Measurements from ENCODE around the gene CACNB4.
"Not testable (repeated sequence)": the region's sequence is repeated elsewhere in the genome, so short reads cannot be mapped to it uniquely, and the experiment has no call there.

The CACNB4 gene

DNA sequence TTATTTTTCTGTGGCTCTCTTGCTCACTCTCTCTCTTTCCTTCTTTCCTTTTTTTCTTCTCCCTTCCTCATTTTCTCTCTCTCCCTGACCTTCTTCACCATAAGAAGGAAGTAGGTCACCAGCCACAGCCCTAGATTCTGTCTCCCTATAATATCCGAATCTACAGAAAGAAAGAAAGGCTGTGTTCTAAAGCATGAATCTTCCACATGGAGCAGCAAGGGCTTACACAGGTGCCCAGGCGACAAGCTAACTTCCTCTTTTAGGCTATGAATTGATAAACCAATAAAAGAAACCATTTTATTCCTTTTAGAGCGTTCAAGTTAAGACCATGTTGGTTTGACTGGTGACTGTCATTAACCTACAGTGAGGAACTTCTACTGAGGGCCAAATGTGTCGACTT is 49.3 kb downstream of the CACNB4 start:
- no peak for DNase-seq

DNA sequence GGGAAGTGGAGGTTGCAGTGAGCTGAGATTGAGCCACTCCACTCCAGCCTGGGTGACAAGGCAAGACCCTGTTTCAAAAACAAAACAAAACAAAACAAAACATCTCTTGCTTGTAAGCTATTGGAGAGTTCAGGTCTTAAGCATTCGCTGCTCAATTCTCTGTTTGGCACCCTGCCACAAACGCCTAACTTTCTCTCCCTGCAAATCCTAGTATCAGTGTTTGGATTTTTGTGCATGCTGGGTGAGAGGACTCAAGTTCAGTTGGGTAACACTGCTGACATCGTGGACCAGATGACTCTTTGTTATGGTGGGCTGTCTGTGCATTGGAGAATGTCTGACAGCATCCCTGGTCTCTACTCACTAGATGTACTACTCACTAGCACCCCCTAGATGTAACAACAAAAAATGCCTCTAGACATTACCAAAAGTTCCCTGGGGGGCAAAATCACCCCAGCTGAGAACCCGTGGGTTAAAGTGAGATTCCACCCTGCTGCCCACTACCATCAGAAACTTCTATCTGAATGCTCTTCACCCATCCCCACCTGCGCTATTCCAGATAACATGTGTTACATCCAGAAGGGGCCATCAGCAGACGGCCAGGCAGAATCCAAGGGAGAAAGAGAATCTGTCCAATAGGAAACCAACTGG is 50.9 kb downstream of the CACNB4 start:
- DNase-seq, result no peak

DNA sequence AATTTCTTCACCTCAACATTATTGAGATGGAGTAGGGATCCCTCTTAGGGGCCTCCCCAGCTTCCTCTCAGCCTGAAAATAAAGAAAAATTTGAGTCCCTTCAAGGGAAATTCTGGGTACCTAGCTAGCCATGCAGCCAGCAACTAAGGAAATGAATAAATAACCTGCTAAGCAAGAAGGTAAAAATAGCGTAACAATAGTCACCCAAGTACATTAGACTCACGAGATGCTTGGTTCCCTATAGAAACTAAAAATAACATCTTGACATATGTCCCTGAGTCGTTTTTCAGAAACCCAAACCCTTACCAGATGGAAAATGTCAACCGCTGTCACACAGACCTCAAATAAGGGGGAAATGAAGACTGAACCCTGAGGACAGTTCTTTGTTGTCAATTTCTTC is 51.9 kb downstream of the CACNB4 start:
- DNase-seq, result no peak

DNA sequence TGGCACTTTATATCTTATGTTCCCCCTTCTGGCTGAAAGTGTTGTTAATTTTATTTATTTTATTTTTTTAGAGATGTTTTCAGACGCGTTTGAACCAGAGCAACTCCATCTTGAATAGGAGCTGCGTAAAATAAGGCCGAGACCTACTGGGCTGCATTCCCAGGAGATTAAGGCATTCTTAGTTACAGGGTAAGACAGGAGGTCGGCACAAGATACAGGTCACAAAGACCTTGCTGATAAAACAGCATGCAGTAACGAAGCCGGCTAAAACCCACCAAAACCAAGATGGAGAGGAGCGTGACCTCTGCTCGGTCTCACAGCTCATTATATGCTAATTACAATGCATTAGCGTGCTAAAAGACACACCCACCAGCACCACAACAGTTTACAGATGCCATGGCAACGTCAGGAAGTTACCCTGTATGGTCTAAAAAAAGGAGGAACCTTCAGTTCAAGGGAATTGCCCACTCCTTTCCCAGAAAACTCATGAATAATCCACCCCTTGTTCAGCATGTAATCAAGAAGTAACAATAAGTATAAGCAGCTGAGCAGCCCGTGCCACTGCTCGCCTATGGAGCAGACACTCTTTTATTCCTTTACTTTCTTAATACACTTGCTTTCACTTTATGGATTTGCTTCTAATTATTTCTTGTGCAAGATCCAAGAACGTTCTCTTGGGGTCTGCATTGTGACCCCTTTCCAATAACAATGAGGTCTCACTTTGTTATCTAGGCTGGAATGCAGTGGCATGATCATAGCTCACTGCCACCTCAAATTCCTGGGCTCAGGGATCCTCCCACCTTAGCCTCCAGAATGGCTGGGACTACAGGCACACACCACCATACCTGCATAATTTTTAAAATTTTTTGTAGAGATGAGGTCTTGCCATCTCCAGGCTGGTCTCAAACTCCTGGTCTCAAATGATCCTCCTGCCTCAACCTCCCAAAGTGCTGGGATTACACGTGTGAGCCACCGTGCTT is 55.9 kb downstream of the CACNB4 start:
- DNase-seq, result no peak

DNA sequence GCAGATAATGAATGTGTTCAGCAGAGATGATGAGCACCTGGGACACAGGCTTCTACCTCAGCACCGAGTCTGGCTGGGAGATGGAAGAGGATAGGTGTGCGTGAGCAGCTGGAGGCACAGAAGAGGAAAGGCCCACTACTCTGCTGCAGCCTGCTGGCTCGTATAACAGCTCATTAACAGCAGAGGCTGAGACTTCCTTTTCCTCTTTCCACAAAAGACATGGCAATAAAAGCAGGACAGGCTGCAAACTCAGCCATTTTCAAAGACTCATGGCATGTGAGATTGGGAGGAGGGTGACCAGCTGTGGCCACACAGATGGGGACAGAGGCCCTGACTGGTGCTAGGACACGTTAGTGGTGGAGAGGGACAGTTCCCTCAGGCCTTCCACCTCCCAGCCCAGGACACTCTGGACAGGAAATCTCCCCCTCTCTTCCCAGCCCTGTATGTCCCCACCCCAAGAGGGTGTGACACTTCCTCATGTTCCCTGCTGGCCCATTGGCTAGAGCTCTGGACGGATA is 60.3 kb downstream of the CACNB4 start:
- DNase-seq, result no peak

DNA sequence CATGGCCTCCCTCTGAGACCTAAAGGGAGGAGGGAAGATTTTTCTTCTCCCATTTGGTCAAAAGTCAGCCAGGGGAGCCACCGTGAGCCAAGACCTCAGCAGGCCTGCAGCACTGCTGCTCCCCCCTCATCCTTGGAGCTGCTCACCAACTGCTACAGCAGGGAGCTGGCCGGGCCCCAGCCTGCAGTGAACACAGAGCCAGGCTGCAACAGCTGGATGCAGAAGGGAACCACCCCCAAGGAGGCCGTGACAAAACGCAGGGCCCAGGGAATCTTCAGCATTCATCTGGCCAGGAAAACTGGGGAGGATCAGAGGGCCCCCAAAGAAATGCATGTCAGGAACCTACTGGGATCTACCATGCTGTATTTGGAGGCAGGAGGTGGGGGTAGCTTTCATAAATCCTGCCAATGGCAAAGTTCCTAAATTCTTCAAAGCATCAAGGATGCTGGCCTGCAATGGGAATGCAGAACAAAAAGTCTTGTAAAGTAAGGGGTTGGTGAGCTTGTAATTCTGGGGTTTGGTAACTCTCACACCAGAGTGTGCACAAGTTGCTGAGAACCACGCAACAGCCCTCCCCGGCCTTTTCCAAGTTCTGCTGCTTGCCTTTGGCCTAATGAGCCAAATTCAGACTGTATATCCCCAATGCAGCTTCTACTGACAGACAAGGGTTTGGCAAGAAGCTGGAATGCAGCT is 61.0 kb downstream of the CACNB4 start:
- DNase-seq, result no peak

DNA sequence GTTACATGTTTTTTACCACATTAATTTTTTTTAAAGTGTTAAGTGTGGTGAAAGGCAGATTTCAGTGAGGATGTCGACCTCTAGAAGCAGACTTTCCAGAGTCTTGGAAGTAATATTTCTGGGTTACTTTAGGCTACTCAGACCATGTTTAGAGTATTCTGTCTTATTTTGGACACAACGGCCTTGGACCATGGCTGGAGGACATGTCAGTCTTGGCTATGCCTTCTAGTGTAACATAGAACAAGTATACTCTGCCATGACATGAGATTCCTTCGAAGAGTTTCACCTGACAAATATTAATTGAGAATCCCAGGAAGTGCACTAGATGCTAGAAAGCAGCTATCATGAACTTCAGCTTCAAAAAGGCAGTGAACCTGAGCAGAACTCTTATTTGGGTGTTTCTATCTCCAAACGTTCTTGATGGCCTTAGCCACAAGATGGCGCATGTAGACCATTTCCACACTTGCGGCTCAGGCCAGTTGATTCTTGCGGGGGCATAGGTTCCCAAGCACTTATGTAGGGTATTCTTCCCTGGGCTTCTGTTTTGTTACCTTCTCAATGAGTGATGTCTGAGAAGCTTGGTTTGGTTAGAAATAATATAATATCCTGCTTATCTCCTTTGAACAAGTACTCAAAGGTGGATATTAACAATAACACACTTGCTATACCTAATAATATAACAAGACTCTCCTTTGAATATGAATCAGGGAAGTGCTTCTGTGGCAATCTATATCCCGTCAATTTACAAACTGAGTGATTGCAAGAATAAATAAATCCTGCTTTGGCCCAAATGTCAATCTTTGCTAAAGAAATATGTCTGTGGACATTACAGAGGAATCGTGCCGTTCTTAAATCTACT is 62.0 kb downstream of the CACNB4 start:
- DNase-seq, result no peak

DNA sequence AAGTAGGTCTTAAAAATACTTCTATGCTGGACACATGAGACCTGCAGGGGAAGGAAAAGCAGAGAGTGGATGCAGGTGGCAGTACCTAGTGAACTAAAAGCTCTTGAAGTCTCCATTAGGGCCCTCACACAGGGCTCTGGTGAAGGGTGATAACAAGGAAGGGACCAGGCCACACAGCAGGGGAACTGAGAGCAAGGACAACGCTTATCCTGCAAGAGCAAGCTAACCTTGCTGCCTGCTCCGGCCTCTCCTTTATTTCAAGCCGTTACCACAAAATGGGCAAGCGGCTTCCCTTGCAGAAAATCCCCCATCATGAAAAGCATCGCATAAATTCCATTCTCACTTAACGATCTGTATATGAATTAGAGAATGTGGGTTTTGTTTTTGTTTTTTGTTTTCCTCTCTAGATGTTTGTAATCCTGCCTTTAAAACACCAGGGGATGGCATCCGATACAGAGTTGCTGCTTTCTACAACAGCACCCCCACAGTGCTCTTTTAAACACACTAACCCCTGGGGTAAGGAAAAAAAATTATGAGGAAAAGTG is 64.5 kb downstream of the CACNB4 start:
- DNase-seq, result no peak

DNA sequence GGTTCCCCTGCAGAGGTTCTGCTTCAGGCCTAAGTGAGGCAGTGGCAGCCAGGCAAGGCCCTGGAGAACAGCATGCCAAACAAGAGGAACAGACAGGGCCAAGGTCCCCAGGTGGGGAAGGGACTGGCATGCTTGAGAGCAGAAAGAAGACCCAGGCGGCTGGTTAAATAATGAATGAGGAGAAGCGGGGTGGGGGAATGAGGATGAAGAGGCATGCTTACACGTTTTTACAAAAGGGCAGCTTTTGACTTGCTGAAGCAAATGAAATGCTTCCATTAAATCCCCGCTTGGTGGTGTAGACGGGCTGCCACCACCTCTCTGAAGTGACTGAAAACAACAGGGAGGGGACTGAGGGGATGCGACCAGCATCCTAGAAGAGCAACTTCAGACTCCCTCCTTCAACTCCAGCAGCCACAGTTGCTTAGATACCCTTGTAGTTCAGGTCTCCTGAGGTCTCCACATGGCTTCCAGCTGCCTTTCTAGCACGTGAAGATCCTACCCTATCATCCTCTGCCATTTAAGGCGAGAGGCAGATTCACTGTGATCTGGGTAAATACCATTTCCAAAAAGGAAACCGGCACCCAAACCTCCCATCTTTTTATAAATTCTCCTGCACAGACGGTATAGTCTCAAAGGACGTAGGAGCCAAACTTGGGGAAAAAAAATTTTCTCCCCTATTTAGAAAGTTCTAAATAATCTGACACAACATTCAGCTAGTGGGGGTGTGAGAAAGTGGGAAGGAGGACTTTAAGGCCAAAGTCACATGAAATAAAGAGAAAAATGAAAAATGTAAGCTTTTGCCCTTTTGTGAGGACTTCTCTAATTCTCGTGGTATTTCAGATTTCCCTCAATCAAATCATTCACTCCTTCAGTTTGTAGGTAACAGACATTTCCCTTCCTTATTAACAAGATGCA is 65.6 kb downstream of the CACNB4 start:
- no peak for DNase-seq

DNA sequence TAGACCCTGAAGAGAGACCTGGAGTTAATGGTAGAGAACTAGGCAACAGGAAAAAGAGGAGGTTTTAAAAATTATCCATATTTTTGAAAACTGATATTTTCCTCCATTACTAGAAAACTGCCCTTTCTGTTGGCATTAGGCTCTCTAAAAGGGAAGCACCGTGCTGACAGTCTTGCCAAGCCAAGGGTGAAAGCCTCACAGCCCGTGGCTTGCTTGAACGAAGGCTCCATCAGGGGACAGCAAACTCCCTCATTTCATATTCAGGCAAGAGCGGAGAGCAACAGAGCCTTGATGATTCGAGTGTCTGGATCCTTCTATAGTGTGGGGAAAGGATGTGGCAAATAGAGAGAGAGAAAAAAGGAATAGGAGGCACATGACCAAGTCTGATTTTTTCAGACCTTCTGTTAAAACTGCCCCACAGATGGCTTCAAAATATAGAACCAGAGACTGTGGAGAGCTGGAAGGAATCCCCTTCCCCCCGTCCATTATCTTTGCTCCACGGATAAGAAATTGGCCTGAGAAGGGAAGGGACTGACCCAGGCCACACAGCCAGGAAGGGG is 67.0 kb downstream of the CACNB4 start:
- no peak for DNase-seq

DNA sequence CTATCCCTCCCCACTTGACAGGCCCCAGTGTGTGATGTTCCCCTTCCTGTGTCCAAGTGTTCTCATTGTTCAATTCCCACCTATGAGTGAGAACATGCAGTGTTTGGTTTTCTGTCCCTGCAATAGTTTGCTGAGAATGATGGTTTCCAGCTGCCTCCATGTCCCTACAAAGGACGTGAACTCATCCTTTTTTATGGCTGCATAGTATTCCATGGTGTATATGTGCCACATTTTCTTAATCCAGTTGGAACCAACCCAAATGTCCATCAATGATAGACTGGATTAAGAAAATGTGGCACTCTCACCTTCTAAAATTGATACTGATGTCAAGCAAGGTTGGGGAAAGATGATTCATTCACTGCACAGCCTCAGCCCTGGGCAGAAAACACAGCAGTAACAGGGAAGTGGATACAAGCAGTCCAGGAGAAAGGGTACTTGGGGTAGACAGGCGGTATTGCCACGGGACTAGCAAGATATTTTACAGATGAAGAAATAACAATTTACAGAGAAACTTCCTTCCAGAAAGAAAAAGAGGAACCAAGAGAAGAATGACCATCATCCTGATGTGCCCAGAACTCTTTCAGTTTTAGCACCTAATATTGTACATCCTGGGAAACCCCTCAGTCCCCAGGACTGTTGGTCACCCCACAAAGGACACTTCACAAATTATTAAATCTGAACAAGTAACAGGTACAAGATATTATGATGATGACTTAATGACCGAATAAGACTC is 68.1 kb downstream of the CACNB4 start:
- not testable (repeated sequence) for DNase-seq

DNA sequence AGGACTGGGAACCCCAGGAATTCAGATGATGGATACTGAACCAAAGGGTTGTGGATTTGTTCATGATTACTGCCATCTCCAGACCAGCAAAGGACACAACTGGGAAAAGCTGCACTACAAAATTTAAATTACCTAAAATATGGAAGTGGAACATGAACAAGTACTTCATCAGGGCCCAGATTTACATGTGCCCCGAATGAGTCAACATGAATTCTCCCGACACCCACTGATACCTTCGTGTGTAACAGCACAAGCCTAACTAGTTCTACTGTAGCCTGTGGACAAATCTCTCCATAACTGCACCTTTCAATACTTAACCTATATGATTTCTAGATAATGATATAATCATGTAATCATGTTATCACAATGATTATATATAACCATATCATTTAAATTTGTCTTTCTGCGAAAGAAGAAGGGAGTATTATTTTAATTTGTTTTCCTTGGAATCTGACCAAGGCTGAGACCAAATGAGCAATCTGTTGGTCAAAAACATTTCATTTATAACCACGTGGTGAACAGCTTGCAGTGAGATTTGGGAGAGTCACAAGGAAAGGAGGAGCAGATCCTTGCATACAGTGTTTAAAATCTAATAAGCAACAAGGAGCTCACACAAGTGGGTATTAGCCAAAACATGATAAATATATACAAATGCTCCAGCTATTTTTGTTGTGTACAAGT is 70.5 kb downstream of the CACNB4 start:
- DNase-seq, result no peak

DNA sequence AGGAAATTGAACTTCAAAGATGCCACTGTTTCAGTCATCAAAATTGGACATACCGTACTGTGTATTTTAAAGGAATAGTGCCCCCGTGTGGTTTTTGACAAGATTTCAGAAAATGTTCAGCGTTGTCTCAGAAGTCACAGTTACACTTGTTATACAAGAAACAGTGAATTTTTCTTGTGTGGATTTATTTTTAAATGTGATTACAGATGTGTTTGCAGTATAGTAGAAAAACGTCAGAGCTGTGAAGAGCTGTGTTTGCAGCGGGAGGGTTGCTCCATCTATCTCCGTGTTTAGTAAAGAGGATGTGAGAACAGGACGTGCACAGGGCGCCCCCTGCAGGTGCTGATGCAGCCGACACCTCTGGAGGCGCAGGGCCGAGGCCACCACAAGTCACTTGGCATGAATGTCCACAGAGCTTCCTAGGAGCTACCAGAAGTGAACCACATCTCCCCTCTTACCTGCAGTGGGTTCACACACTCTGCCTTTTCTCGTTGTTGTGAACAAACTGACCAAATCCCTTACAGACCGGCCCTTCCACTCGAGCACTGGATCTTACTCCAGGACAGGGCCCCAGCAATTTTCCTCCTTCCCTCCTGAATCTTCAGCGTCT is 73.1 kb downstream of the CACNB4 start:
- peak; percentile 46 for DNase-seq

DNA sequence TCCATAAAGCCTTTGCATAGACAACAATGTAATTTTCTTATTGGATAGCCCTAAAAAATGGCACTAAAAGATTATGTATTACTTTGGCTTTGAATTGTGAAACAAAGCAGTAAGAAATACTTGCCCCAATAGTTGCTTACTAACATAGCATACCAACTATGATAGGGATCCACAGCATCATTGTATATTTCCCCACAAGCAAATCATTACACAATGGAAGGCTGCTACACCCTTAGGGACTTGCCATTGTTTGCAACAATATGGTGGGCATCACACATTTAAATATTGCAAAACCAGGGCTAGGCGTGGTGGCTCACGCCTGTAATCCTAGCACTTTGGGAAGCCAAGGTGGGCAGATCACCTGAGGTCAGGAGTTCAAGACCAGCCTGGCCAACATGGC is 74.4 kb downstream of the CACNB4 start:
- DNase-seq, result no peak

DNA sequence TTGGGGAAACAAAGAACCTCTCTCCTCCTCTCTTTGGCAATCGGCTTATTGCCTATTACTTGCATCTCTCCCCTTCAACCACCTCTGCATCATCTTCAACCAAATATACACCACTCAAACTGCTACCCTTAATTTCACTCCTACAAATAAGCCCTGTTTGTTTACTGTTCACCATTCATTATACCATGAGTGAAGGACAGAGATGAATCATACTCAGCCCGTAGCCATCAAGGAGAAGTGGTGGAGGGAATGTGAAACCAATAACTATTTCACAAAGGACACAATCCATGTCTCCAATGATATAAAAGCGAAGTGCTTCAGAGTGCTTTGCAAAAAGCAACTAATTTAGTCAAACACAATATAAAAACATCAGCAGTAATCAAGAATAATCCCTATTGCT is 76.8 kb downstream of the CACNB4 start:
- DNase-seq, result no peak

DNA sequence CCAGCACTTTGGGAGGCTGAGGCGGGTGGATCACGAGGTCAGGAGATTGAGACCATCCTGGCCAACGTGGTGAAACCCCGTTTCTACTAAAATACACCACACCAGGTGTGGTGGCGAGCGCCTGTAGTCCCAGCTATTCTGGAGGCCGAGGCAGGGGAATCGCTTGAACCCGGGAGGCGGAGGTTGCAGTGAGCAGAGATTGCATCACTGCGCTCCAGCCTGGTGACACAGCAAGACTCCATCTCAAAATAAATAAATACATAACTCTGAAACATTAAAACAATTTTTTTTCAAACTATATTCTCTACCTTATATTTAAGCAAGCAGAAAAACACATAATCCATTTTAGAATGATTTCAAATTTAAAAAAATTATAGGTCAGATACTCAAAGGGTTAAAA is 77.8 kb downstream of the CACNB4 start:
- not testable (repeated sequence) for DNase-seq

DNA sequence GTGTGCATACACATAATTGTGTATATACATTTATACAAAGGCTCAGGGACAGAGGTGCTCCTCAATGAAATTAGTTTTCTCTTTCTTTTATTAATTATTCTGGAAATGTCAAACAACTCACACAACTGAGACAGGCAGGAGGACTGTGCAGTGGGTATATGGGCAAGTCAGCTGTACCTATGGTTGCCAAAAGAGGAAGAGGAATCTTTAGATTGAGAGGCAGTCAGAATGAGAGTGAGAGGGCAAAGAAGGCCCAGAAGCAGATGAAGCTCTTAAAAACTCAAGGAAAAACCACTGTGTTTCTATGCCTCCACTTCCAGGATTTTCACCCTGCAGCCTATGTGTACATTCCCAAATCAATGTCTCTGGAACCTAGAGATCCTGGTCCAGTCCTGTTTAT is 79.1 kb downstream of the CACNB4 start:
- no peak for DNase-seq

DNA sequence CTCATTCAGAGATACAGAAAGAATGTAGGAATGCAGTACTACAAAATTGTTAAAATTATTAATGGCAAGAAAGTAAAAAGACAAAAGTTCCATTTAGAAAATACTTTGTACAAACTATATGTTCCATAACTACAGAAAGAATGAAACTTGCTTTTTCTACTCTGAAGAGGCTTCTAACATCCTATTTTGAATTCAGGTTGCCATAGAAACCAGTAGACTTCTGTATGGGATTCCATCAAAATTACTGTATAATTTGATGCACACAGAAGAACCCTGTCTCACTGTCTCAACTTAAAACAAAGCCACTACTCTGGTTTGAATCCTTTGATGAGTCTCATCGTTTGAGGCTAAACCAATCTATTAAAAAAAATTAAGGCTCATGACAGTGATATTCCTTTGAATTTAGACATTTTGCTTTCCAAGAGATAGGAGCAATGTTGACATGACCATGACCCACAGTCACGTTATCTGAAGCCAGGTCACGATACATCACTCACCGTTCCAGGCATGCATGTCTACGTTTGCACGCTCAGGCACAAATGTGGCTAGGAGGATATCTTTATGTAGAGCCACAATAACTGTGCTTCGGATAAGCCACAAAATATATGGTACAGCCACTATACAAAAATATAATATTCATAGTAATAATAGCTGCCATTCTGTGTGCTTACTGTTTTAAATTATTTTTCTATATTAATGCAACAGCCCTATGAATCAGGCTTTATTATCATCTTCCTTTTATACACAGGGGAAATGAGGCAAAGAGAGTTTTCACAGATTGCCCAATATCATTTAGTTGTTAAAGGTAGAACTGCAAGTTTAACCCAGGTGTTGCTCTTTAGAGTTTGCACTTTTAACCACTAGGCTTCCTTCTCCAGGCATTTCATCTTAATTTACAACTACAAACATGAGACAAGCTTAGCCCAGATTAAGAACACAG is 82.4 kb downstream of the CACNB4 start:
- DNase-seq, result no peak
